ENCODE results near the gene CTRB1. TPM values are rescaled to one million over a fixed set of nuclear protein-coding genes. Genes with fewer than 3 reads are reported as not detected.
"Not testable (repeated sequence)": the region's sequence is repeated elsewhere in the genome, so short reads cannot be mapped to it uniquely, and the experiment has no call there.

Gene CTRB1
- total RNA-seq, 1 experiment from 2014 or later = not detected

- intact Hi-C loops (cut with micrococcal nuclease) = loop anchor here (10.0 kb wide), 1 partner anchor 416 kb away; the partner anchor contains the start of gene ADAT1
- POLR2A ChIA-PET = interaction anchor here (0.7 kb wide), 1 partner anchor 569 kb away, joined by 3 read pairs; no protein-coding TSS in a partner anchor
These were observed 9.8 kb upstream of the CTRB1 start for GRCh38 chr16:75208861-75209505.

GRCh38 chr16:75209514-75209913, 9.3 kb upstream of the CTRB1 start:
- H3K4me3 Mint-ChIP-seq (ENCODE audit: unreplicated experiment) = not testable (repeated sequence)
- ChIA-PET CTCF (interaction anchor here (0.5 to 2.5 kb wide), 5 partner anchors 10 to 66 kb away, joined by 3 to 12 read pairs (median 4); no protein-coding TSS in a partner anchor), POLR2A (interaction anchor here (0.7 kb wide), 1 partner anchor 569 kb away, joined by 3 read pairs; no protein-coding TSS in a partner anchor)

More at GRCh38 chr16:75208861-75209505, 9.8 kb upstream of the CTRB1 start:
- H3K9me3 Mint-ChIP-seq (ENCODE audit: unreplicated experiment) = no peaks in the 10 kb centered on the region
- TF ChIP-seq CTCF (IDR thresholded peaks at IDR 0.05; ENCODE audit: unreplicated experiment) = no peak
- CTCF ChIA-PET = interaction anchor here (0.5 to 2.5 kb wide), 5 partner anchors 9 to 67 kb away, joined by 3 to 12 read pairs (median 4); no protein-coding TSS in a partner anchor
- BruUV-seq (replicated peaks) = no TSS peak
- no peaks in the 10 kb centered on the region for H3K4me1 Mint-ChIP-seq (ENCODE audit: insufficient read depth, unreplicated experiment)
- no peak for DNase-seq (ENCODE audit: unreplicated experiment)
- H3K4me3 Mint-ChIP-seq (ENCODE audit: unreplicated experiment) = no peak overlapping the region
- H3K36me3 Mint-ChIP-seq (ENCODE audit: insufficient read depth, unreplicated experiment) = no peaks in the 10 kb centered on the region
- H3K27me3 Mint-ChIP-seq (ENCODE audit: insufficient read depth, unreplicated experiment) = no peaks in the 10 kb centered on the region
- H3K27ac Mint-ChIP-seq (ENCODE audit: low read depth, unreplicated experiment) = no peak overlapping the region

DNA sequence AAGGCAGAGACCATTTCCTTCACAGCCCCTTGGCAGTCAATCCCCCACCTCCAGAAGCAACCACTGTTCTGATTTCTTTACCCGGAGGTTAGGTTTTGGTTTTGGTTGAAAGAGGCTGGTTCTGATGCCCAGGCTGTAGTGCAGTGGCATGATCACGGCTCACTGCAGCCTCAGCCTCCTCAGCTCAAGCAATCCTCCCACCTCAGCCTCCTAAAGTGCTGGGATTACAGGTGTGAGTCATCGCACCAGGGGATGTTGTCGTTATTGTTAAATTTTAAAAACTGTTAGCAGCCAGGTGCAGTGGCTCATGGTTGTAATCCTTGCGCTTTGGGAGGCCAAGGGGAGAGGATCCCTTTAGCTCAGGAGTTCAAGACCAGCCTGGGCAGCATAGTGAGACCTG, 8.8 kb upstream of the CTRB1 start:
- Mint-ChIP-seq H3K9me3 (ENCODE audit: unreplicated experiment) (no peaks in the 10 kb centered on the region), H3K27me3 (ENCODE audit: insufficient read depth, unreplicated experiment) (no peaks in the 10 kb centered on the region), H3K36me3 (ENCODE audit: insufficient read depth, unreplicated experiment) (no peaks in the 10 kb centered on the region), H3K4me1 (ENCODE audit: insufficient read depth, unreplicated experiment) (no peaks in the 10 kb centered on the region), H3K4me3 (ENCODE audit: unreplicated experiment) (no peak overlapping the region), H3K27ac (ENCODE audit: low read depth, unreplicated experiment) (no peak overlapping the region)
- POLR2A ChIA-PET = interaction anchor here (0.6 kb wide), 1 partner anchor 63 kb away, joined by 3 read pairs; no protein-coding TSS in a partner anchor
- TF ChIP-seq CTCF (IDR thresholded peaks at IDR 0.05; ENCODE audit: unreplicated experiment) = no peak
- DNase-seq (ENCODE audit: unreplicated experiment) = no peak
- CTCF ChIA-PET = interaction anchor here (0.9 to 2.5 kb wide), 2 partner anchors 10 to 23 kb away, joined by 3 to 12 read pairs; no protein-coding TSS in a partner anchor
- BruUV-seq (replicated peaks) = no TSS peak
- intact Hi-C loops (cut with micrococcal nuclease) = loop anchor here (10.0 kb wide), 1 partner anchor 415 kb away; the partner anchor contains the start of gene ADAT1

More at GRCh38 chr16:75209514-75209913, 9.3 kb upstream of the CTRB1 start:
- intact Hi-C loops (cut with micrococcal nuclease) = loop anchor here (10.0 kb wide), 1 partner anchor 415 kb away; the partner anchor contains the start of gene ADAT1
- not testable (repeated sequence) for H3K27ac Mint-ChIP-seq (ENCODE audit: low read depth, unreplicated experiment); DNase-seq (ENCODE audit: unreplicated experiment); BruUV-seq (replicated peaks); H3K36me3 Mint-ChIP-seq (ENCODE audit: insufficient read depth, unreplicated experiment); H3K4me1 Mint-ChIP-seq (ENCODE audit: insufficient read depth, unreplicated experiment); H3K27me3 Mint-ChIP-seq (ENCODE audit: insufficient read depth, unreplicated experiment); H3K9me3 Mint-ChIP-seq (ENCODE audit: unreplicated experiment)

GRCh38 chr16:75211286-75211685, 7.5 kb upstream of the CTRB1 start:
- CTCF ChIA-PET = interaction anchor here (1.4 kb wide), 1 partner anchor 12 kb away, joined by 7 read pairs; no protein-coding TSS in a partner anchor
- H3K4me3 Mint-ChIP-seq (ENCODE audit: unreplicated experiment); H3K9me3 Mint-ChIP-seq (ENCODE audit: unreplicated experiment); BruUV-seq (replicated peaks); H3K36me3 Mint-ChIP-seq (ENCODE audit: insufficient read depth, unreplicated experiment); H3K27ac Mint-ChIP-seq (ENCODE audit: low read depth, unreplicated experiment); H3K27me3 Mint-ChIP-seq (ENCODE audit: insufficient read depth, unreplicated experiment); intact Hi-C loops (cut with micrococcal nuclease); DNase-seq (ENCODE audit: unreplicated experiment); H3K4me1 Mint-ChIP-seq (ENCODE audit: insufficient read depth, unreplicated experiment): not testable (repeated sequence)
- POLR2A ChIA-PET = interaction anchor here (0.7 kb wide), 1 partner anchor 68 kb away, joined by 3 read pairs; no protein-coding TSS in a partner anchor

GRCh38 chr16:75216127-75216526, 2.7 kb upstream of the CTRB1 start:
- H3K4me3 Mint-ChIP-seq (ENCODE audit: unreplicated experiment) = no peak overlapping the region
- H3K9me3 Mint-ChIP-seq (ENCODE audit: unreplicated experiment) = no peaks in the 10 kb centered on the region
- H3K27ac Mint-ChIP-seq (ENCODE audit: low read depth, unreplicated experiment) = no peak overlapping the region
- CTCF ChIA-PET = interaction anchor here (1.0 to 3.3 kb wide), 2 partner anchors 17 kb away, joined by 4 to 16 read pairs; no protein-coding TSS in a partner anchor
- no peaks in the 10 kb centered on the region for H3K27me3 Mint-ChIP-seq (ENCODE audit: insufficient read depth, unreplicated experiment)
- POLR2A ChIA-PET = no interaction called here
- no TSS peak for BruUV-seq (replicated peaks)
- H3K36me3 Mint-ChIP-seq (ENCODE audit: insufficient read depth, unreplicated experiment) = no peaks in the 10 kb centered on the region
- no peak for TF ChIP-seq CTCF (IDR thresholded peaks at IDR 0.05; ENCODE audit: unreplicated experiment)
- intact Hi-C loops (cut with micrococcal nuclease) = no loop called here
- DNase-seq (ENCODE audit: unreplicated experiment) = no peak
- H3K4me1 Mint-ChIP-seq (ENCODE audit: insufficient read depth, unreplicated experiment) = no peaks in the 10 kb centered on the region
